Effector CD8-positive, alpha-beta T cell (primary cell): ENCODE measurements around the gene RAP1GAP.

Source experiments
- DNase-seq: peaks from one replicate; lab custom pipeline; 2025; lab: John Stamatoyannopoulos, UW

The RAP1GAP gene

DNA sequence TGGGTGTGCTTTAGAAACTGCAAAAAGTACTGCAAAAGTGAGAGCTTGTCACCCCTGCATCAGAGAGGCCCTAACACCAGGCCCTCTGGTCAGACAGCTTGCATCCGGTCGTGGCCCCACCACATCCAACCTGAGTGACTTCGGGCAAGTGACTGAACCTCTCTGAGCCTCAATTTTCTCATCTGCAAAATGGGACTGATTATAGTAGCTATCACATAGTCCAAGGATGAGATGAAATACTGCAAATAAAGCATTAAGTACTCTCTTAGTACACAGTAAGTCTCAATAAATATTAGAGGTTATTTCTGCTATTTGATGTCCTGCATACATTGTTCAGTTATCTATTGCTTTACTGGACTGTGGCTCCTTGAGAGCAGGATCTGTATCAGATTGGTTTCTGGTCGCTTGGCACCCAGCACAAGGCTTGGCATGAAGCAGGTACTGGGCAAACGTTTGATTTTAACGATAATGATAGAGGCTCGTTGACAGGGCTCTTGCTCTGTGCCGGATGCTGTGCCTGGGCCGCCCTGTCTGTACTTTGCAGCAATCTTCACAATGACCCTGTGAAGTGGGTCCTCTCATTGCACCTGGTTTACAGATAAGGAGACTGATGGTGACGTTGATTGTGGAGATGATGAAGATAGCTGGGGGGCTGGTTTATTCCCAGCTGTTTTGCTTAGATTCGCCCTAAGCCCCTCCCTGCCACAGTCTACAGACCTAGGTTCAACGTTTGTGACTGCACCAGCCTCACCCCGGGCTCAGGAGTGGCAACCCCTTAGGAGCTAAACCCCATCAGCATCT lies 43.6 kb downstream of the RAP1GAP start:
- no peak for DNase-seq

DNA sequence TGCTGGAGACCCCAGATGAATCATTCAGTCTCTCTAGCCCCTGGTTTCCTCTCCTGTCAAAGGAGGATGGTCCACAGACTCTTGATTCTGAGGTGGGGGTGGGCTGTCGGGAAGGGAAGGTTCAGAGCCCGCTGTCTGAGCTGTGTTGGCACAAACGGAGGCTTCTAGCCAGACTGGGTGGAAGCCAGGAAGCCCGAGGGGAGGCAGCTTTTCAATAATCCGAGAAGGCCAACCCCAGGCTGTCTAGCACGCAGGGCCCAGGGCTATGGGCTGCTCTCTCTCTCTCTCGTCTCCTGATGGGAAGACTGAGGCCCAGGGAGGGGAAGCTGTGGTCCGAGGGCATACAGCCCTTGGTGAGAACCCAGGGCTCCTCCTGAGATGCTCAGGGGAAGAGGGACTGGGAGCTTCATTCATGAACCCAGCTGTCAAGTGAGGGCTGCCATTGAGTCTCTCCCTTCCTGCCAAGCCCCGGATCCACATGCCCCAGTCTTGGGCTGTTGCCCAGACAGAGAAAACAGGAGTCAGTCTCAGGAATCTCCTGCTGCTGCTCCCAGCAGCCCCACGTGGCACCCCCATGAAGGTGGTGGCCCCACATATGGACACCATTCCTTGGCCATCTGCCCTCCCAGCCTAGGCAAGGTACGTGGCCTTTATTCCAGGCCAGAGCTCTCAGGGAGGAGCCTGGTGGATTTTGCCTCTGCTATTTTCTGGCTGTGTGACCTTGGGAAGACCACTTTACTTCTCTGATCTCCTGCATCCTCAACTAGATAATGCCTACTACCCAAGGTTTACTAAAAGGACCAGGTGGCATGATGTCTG lies 44.4 kb downstream of the RAP1GAP start:
- DNase-seq = no peak

DNA sequence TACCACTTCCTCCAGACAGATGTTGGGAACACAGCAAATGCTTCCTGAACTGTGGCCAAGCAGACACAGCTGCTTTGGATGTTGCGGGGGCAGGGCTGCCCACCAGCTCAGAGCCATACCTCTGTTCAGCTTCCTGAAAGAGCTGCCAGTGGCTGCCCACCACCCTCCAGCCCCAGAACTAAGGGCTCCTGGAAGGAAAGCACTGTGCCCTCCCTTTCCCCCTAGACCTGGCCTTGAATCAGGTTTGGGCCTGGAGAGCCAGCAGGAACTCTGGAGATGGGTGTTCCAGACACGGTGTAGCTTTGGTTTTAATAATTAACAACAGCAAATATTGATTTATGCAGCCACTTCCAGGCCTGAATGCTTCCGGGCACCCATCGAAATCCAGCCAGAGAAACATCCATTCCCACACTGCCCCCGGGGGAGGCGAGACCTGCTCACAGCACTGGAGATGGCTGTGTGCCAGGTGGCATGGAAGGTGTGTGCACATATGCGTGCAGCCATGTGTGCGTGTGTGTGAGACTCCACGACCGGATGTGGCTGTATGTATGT lies 45.7 kb downstream of the RAP1GAP start:
- DNase-seq = no peak

DNA sequence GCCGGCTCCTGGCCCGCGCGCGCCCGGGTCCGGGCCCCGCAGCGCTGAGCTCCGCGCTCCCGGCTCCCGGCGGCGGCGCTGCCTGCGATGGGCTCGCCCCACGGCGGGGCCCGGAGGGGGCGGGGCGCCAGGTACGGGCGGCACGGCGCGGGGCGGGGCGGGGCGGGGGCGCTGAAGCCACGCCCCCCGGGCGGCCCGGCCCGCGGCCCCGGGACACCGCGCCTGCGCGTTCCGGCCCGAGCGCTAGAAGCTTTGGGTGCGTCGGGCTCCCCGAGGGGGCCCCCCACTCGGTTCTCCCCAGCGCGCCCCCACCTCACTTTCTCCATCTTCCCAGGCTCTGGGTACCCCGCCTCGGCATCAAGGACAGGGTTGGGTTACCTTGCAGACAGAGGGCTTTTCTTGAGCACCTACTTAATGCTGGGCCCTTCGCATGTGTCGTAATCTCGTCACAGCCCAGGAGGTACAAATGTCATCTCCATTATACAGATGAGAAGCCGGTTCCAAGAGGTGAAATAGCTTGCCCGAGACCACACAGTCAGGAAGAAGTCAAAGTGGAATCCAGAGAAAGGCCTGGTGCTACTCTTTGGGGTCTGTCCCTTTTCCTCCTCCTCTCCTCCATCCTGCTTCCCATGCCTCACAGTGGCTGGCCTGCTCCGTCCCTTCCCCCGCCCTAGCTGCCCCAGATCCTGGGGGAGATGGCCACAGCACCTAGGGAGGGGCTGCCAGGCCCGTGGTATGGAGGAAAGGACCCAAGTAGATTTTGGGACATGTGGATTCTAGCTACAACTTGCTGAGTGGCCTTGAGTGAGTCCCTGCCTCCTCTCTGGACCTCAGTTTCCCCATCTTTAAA lies 46.5 kb downstream of the RAP1GAP start:
- DNase-seq = peak; percentile 4

DNA sequence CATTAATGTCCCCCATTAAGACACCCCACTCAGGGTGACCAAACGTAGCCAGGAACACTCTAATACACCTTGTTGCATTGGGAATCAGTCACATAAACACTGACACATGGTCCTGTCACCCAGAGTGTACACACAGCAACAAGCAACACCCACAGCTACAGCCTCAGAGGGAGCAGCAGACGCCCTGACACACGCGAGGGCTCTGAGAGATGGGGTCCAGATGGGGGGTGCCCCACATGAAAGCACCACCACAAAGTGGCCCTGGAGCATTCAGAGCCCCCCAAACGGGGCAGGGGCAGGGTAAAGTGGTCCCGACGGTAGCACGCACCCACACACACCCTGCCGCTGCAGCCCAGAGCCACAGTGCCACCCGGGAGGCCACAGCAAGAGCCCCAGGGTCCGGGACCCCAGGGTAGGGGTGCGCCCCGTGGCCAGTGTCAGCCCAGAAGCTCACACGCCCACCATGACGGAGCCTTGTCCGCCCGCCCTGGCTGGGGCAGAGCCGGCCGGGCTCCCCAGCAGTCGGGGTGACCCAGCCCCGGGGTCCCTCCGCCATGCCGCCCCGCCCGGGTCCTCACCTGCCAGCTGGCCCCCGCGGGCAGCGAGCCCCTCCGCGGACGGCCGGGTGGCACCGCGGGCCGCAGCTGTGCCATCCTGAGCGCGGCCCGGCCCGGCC lies 47.3 kb downstream of the RAP1GAP start:
- DNase-seq = no peak

DNA sequence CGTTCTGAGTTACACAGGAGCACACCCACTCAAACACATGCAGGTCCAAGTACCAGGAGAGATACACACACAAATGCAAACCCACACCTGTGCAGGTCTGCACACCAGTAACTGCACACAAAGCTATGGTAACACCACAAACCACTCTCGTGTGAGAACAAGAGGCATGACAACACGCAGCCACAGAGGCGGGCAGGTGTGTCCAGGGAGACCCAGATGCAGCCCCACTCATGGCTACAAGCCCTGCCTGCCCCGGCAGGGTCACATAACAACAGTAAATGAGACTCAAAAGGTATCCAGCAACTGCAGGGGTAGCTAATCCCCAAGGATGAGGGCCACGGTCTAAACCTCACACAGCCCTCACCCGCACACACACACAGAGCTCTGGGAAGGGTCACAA lies 48.1 kb downstream of the RAP1GAP start:
- no peak for DNase-seq

DNA sequence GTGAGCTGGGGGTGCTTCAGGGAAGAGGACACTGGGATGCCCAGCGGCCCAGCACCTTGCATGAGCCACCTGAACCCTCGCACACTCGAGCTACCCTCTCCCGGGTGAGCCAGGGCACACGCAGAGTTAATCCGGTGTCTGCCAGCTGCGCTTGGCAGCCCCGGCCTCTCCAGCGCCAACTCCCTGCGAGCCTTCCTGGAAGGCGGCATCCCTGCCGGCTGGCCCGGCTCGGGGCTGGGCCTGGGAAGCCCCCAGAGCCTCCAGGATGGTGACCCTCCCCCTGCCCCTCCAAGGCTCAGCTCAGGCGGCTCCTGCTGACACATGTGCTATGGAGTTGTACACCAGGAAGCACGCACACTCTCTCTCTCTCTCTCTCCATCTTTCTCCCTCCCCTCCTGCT lies 48.7 kb downstream of the RAP1GAP start:
- DNase-seq = no peak

DNA sequence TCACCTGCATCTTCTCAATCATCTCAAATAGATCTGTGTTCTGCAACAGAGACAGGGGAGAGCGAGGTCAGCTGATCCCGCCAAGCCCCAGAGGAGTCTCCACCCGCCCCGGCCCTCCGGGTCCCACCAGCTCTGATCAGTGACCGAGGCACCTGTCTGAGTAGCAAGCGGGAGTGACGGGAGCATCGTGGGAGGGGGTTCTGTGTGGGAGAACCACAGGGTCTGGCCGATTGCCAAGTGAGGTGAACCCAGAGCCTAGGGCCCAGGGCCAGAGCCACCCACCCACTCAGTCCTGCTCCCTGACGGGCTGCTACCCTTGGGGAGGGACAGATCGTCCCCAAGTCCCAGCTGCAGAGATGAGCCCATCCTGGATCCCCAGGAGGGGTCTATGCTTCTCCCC lies 49.1 kb downstream of the RAP1GAP start:
- no peak for DNase-seq

DNA sequence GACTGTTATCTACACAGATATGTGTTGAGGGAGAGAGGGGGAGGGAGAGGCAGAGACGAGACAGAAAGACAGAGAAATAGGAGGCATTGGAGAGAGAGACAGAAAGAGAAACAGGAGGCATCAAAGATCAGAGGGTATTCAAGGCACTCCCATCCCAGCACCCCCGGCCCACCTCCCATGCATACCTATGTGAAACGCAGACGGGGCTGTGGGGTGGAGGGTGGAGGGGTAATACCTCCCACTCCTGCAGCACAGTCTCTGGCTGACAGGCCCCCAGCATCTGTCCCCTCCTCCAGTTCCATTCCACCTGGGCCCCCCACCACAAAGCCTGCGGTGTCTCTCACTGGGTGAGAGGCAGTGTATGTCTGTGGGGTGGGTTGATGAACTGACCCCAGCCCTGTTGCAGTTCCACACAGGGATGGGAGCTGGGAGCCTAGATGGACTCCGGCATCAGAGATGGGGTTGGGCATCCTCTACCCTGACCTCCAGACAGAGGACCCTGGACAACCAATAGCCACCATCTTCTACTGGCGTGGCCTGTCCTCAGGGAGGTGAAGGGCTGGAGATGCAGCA lies 49.7 kb downstream of the RAP1GAP start:
- no peak for DNase-seq

DNA sequence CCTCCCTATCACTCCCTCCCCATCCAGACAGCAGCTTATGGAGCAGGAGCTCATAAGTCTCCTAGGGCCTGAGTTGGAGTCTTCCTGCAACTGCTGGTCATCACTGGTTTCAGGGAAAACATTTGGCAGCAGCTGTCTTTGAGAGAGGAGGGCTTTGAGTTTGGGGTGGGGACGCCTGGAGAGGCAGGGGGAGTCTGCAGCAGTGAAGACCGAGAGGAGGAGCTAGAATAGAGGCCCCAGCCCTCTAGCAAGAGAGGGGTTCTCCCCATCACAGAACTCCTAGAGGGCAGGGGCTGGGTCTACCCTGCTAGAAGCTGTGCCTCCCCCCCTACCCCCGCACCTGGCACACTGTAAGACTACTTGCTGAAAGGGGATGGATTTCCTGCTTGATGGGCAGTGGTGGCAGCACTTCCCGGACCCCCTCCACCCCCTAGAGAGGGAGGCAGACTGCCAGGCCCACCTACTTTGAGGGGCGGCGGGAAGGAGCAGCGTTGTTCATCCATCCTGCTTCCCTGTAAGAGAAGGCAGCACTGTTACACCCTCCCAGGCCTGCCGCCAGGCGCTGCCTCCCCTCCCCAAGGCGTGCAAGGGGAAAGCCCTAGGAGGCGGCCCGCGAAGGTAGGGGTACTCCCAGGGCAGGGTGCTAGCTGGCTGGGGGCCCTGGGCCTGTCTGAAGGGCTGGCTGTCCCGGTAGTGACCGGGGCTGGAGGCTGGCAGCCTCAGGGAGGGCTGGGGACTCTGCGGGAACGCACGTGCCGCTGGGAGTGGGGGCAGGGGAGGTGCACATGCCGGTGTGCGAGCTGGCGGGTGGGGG lies 50.4 kb downstream of the RAP1GAP start:
- DNase-seq = no peak

DNA sequence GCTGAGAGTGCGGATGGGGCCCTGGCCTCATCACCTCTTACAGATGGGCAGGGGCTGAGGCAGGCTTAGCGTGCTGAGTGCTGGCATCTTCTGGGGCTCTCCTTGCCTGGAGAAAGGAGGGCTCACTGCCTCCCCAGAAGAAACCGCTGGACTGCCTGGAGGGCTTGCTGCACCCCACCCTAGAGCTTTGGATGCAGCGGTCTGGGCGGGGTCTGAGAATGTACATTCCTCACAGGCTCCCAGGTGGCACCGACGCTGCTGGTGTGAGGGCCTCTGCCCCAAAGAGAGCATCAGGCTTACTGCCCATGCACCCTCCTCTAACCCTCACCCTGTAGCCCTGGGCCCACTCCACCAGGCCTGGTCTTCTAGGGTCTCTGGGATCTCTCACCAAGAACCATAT lies 51.1 kb downstream of the RAP1GAP start:
- no peak for DNase-seq

DNA sequence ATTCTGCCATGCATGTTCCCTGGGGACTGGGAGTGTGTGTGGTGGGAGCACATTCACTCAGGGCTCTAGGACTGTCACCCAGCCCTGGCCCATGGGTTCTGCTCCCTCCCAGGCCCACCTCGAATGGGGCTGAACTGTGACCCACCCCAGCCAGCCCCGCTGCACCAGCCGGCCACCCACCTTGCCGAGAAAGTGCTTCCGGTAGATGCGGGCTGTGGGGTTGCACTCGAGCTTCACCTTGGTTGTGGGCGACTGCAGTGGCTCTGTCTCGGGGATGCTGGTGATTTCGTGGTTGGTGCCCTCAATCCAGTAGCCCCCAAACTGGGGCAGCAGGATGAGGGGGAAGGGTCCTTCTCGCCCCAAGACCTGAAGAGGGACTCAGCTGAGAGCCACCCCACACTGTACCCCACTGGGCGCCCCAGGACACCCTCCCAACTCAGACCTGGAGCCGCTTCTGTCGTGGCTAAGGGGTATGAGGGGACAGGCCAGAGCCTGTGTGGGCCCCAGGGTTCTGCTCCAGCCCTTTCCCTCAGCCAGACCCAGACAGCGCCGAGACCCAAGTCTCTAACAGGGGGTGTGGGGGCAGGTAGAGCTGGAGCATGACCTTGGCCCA lies 51.9 kb downstream of the RAP1GAP start:
- DNase-seq = no peak

DNA sequence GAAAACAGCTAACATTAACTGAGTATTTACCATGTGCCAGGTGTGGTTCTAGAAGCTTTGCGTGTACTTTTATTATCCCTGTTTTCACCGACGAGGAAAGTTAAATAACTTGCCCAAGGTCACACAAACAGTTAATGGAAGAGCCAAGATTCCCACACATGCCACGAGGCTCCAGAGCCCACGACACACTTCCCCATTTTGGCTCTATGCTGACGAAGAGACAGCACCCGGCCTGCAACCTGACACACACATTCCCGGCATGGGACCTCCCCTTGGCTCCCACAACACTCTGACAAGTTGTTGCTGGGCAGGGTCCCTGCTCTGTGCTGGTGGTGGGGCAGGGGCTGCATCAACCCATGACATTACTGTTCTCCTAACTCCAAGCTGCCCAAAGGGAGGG lies 52.8 kb downstream of the RAP1GAP start:
- no peak for DNase-seq

DNA sequence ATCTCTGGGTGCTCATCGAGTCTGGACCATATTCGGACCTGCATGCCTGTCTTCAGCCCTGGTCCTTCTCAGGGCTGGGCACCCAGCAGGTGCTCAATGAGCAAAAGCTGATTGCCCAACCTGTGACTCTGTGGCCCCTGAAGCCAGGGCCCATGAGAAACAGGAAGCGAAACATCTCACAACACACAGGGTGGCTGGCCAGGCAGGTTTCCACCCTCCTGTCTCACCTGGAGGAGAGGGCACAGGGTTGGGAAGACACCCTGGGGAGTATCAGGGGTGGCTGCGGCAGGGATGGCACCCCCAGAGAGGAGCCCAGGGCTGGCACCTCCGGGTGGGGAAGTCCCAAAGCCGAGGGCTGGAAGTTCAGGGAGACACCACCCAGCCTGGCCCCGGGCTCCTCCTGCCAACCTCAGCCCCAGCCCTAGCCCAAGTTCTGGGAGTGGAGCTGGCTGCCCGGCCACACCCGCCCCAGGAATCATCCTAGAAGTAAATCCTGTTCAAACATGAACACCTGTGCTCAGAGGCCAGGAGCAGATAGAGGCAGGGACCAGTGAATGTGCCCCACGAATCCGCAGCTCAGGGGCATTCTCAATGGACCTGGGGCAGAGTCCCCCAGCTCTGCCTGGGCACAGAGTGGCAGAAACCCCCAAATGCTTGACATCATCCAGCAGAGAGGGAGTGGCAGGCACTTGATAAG lies 54.6 kb downstream of the RAP1GAP start:
- no peak for DNase-seq

DNA sequence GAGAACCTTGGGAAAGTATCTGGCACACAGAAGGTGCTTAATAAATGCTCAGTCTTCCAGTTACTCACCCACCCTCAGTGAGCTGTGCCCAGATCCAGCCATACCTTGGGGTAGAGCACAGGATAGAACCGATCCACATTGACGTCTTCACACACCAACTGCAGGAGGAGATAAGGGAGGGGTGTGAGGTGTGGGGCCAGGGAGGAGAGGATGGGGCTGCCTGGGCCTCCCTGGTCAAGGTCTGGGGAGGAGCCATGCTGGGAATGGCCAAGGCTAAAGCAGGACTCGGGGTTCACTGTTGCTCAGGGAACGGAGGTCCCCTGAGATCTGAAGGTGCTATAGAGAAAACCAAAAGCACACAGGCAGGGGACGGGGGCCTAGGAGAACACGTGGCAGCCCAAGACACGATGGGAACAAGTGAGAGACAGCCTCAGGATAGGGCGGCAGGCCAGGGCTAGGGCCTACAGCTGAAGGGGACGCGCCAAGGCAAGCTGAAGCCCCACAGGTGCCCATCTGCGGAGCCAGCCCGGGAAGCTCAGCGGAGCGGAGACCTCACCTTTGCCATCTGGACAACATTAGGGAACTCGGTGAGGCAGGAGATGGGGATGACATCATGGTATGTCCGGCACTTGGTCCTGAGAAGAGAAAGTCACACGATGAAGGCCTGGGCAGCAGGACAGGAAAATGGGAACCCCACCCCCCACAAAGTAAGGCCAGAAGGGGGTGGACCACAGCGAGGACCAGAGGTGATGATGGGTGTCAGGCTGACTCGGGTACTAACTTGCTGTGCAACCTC lies 55.9 kb downstream of the RAP1GAP start:
- DNase-seq = no peak

DNA sequence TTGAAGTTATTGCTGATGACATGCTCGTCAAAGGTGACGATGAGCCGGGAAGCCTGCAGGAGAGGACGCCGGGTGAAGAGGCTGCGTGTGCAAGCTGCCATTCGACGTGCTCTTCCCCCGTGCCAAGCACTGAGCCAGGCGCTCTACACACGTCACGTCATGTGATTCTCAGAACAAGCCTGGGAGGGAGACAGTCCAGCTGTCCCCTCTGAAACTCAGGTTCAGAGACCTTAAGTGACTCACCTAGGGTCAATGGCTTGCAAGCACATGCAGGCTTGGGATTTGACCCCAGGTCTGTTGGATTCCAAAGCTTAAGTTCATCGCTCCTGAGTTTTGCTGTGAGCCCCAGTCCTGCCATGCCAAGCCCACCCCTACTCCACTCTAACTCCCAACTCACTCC lies 57.1 kb downstream of the RAP1GAP start:
- DNase-seq = no peak

DNA sequence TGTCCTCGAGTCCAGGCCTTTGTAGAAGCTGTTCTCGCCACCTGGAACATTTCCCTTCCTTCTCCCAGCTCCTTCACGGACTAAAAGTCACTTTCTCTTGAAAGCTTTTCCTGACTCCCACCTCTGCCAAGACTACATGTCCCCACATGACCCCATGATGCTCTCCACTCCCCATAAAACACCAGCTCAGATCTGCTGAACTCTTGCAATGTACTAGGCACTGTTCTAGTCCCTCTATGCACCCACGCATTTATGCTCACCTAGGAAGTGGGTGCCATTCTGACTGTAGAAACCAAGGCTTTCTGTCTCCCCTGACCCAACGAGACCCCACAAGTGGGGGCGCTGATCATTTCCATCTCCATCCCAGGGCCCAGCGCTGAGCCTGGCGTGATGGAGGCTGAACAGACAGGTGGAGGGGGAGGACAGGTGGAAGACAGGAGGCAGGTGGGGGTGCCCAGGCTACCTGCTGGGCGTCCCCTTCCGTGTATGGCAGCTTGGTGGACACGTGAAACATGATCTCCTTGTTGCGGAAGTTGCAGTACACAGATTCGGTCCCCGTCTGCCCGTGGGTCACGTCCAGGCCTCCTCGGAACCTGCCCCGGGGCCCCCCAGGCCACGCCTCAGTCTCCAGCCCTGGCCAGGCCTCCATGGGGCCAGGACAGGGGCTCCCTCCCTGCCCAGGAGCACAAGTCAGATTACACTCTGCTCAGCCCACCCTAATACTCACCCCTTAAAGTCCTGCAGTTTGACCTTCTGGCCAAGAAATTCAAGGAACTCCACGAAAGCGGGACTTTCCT lies 58.0 kb downstream of the RAP1GAP start:
- DNase-seq = no peak

DNA sequence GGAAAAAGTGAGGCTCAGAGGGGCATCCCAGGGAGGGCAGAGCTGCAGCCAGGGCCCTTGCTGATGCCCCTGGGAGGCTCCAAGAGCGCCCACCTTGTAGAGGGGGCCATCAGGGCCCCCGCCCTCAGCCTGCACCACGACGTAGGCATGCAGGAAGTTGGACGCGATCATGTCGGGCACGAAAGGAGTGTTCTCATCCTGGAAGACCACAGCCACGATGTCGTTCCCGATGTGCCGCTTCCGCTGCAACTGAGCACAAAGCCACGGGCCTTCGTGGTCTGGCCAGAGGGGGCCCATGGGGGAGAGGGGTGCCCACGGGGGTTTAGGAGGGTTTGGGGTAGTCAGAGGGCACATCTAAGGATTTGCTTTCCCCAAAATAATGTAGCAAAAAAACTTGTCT lies 59.1 kb downstream of the RAP1GAP start:
- DNase-seq = no peak
